ENCODE results near the gene GRIA2.

The GRIA2 gene

DNA sequence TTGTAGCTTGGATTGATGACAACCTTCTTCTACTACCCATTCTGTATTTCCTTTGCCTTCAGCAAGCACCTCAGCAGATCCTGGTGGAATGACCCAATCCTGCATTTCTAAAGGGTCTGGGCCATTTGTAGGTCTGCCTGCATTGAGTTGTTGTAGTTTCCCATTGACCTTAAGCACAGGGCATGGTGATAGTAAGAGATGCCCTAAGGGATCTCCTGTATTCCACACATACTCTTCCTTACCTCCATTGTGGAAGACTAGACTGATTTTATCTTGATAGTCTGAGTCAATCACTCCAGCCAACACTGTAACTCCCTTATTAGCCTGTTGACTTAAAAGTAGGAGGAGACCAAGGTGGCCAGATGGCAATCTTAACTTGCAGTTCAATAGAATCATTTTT lies 184.5 kb downstream of the GRIA2 start:
- DNase-seq: no peak
